BJ (cell line): ENCODE data around the gene CELF6. TPM values are rescaled to one million over a fixed set of nuclear protein-coding genes. Genes with fewer than 3 reads are reported as not detected.

Experiments
- CTCF ChIA-PET: fragments of 350-600 bp; formaldehyde crosslinking; extraction: SDS; loops from one replicate; lab custom pipeline; 2021; ENCODE audit warnings: antibody characterized with exemption, inconsistent platforms; lab: Yijun Ruan, JAX
- POLR2A ChIA-PET: fragments of 300-600 bp; sonication (Branson Sonifier 250); formaldehyde crosslinking; extraction: SDS; loops from one replicate; lab custom pipeline; 2021; ENCODE audit warnings: antibody characterized with exemption; lab: Charles Lee
- DNase-seq: peaks from one replicate; pipeline ENCODE4 v3.0.0-alpha.2; 2011; ENCODE audit warnings: low read depth
- H3K27me3 ChIP-seq: 2 replicates; pipeline ENCODE4 v1.6.0; 2011; ENCODE audit warnings: low read length; ENCODE audit not compliant: control insufficient read depth, insufficient read depth
- H3K36me3 ChIP-seq: 2 replicates; pipeline ENCODE4 v1.5.1; 2011; ENCODE audit warnings: low read length; ENCODE audit not compliant: control insufficient read depth, insufficient read depth
- H3K4me3 ChIP-seq: 2 replicates; pipeline ENCODE4 v1.5.1; 2011; ENCODE audit warnings: low read depth, mild to moderate bottlenecking, control low read depth, low read length
- CTCF ChIP-seq: IDR thresholded peaks from 2 replicates; pipeline ENCODE4 v1.5.1; 2011; ENCODE audit warnings: low read depth, mild to moderate bottlenecking, control low read depth, inconsistent platforms, low read length, moderate library complexity; ENCODE audit not compliant: insufficient read depth
- polyA plus RNA-seq: library from polyadenylated mRNA; depleted of rRNA; stranded (reverse); fragments of >200 nt; gene quantifications from 2 replicates; pipeline ENCODE4 v1.2.3, GENCODE V29; 2011

Gene CELF6
- polyA plus RNA-seq, 1 experiment: 0.12 TPM

DNA sequence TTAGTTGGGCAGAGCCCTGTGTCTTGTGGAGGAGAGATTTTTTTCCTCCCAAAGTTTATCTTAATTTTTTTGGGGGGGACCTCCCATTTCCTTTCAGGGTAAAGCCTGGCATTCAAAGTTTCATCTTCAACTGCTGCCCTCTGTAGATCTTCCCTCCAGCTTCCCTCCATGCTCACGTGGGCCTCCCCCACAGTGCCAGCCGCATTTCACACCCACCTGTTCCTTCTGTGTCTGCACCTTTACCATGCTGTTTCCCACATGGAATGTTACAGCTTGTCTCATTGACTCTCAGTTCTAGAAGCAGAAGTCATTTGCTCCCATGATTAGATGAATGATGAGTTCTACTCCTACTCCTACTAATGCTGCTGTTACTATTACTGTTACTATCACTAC is 6.5 kb downstream of the CELF6 start:
- Histone ChIP-seq H3K36me3 (no peaks in the 10 kb centered on the region), H3K4me3 (no peak overlapping the region), H3K27me3 (no peaks in the 10 kb centered on the region; the same call in 1 of the 2 replicates)
- TF ChIP-seq CTCF: no peak
- POLR2A ChIA-PET: no interaction called here
- CTCF ChIA-PET: interaction anchor here (0.8 to 2.9 kb wide), 19 partner anchors 9 to 920 kb away, joined by 3 to 12 read pairs (median 4); no protein-coding TSS in a partner anchor
- DNase-seq: no peak

GRCh38 chr15:72312605-72313447 is 7.1 kb downstream of the CELF6 start:
- peak; percentile 5 for DNase-seq
- TF ChIP-seq CTCF: peak; percentile 84
- POLR2A ChIA-PET: no interaction called here
- Histone ChIP-seq H3K36me3 (no peaks in the 10 kb centered on the region), H3K4me3 (no peak overlapping the region), H3K27me3 (no peaks in the 10 kb centered on the region; the same call in 1 of the 2 replicates)
- CTCF ChIA-PET: interaction anchor here (0.6 to 2.9 kb wide), 24 partner anchors 9 to 920 kb away, joined by 3 to 12 read pairs (median 4); no protein-coding TSS in a partner anchor

DNA sequence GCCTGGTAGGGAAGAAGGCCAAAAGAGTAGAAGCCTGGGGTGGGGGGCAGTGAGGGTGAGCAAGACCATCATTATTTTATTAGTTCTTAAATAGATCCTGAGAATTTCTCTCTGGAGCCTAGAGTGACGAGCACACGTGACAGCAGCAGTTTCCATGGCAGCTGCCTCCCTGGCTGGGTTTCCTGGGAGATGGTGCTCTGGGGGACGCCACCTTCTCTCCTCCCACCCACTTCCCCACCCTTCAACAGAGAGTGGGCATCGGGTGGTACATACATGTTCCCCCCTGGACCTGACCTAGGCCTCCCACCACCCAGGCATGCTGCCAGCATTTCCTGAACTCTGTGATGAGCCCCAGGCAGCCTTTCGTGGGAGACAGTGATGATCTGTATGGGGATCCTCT is 12.9 kb downstream of the CELF6 start:
- ChIA-PET CTCF (no interaction called here), POLR2A (no interaction called here)
- H3K36me3 ChIP-seq: no peaks in the 10 kb centered on the region
- H3K27me3 ChIP-seq: no peaks in the 10 kb centered on the region; the same call in 1 of the 2 replicates
- H3K4me3 ChIP-seq: no peak overlapping the region
- TF ChIP-seq CTCF: no peak
- DNase-seq: no peak

GRCh38 chr15:72306211-72306785 is 13.7 kb downstream of the CELF6 start:
- ChIA-PET POLR2A (no interaction called here), CTCF (no interaction called here)
- no peaks in the 10 kb centered on the region for H3K36me3 ChIP-seq
- H3K4me3 ChIP-seq: no peak overlapping the region
- H3K27me3 ChIP-seq: no peaks in the 10 kb centered on the region; the same call in 1 of the 2 replicates
- DNase-seq: no peak
- TF ChIP-seq CTCF: no peak

- Histone ChIP-seq H3K36me3 (no peaks in the 10 kb centered on the region), H3K4me3 (no peak overlapping the region), H3K27me3 (no peaks in the 10 kb centered on the region; the same call in 1 of the 2 replicates)
- TF ChIP-seq CTCF: no peak
- CTCF ChIA-PET: interaction anchor here (1.2 to 1.6 kb wide), 2 partner anchors 8 to 366 kb away, joined by 3 to 12 read pairs; no protein-coding TSS in a partner anchor
- DNase-seq: no peak
- POLR2A ChIA-PET: no interaction called here
Measured at GRCh38 chr15:72304596-72304995, 15.4 kb downstream of the CELF6 start.
